ENCODE data around the gene DUSP28. TPM values are rescaled to one million over a fixed set of nuclear protein-coding genes. Genes with fewer than 3 reads are reported as not detected.

DUSP28 gene
- total and polyA plus RNA-seq, 2 of the 13 experiments (the other 11 are each of a cell fraction or from before 2014, with no cell fraction given), result 5.2 to 8.6 TPM

- TF ChIP-seq ELK4 (CRISPR knock-in tag; IDR thresholded peaks at IDR 0.05; ENCODE audit: borderline replicate concordance) (0 out of 2 replicates have a peak, but pooled peaks have one; percentile 3), ZNF720 (CRISPR knock-in tag; IDR thresholded peaks at IDR 0.05) (no peak), IRF1 (CRISPR knock-in tag; IDR thresholded peaks at IDR 0.05; ENCODE audit: low read depth) (no peak), ZNF687 (CRISPR knock-in tag; IDR thresholded peaks at IDR 0.05) (peak; percentile 93; the same call in 1 of the 2 replicates), ZNF484 (CRISPR knock-in tag; IDR thresholded peaks at IDR 0.05; ENCODE audit: borderline replicate concordance, low read depth) (no peak), PTBP1 (IDR thresholded peaks at IDR 0.05; ENCODE audit: low read depth, low read length, poor library complexity, severe bottlenecking) (no peak), NR0B2 (CRISPR knock-in tag; IDR thresholded peaks at IDR 0.05) (peak; percentile 93), ERF (CRISPR knock-in tag; IDR thresholded peaks at IDR 0.05) (no peak; the same call in 1 of the 2 replicates), ZNF781 (CRISPR knock-in tag; IDR thresholded peaks at IDR 0.05; ENCODE audit: borderline replicate concordance, not compliant biosample characterization) (no peak), SP5 (CRISPR knock-in tag; IDR thresholded peaks at IDR 0.05; ENCODE audit: borderline replicate concordance, low read depth) (peak; percentile 57; the same call in 1 of the 2 replicates), TEAD3 (CRISPR knock-in tag; optimal IDR thresholded peaks at IDR 0.05; ENCODE audit: borderline replicate concordance) (peak; percentile 39), ZMYM4 (CRISPR knock-in tag; IDR thresholded peaks at IDR 0.05) (peak; percentile 23; the same call in 1 of the 2 replicates), NR2C2 (CRISPR knock-in tag; IDR thresholded peaks at IDR 0.05; ENCODE audit: borderline replicate concordance) (no peak), SOX5 (CRISPR knock-in tag; IDR thresholded peaks at IDR 0.05; ENCODE audit: borderline replicate concordance) (0 out of 2 replicates have a peak, but pooled peaks have one; percentile 13), ZNF615 (CRISPR knock-in tag; IDR thresholded peaks at IDR 0.05; ENCODE audit: borderline replicate concordance) (no peak), ZNF609 (CRISPR knock-in tag; IDR thresholded peaks at IDR 0.05; ENCODE audit: borderline replicate concordance) (peak; percentile 45; the same call in 1 of the 2 replicates)
Measured at GRCh38 chr2:240560084-240560479, at the start of gene DUSP28 (continued).
